H1 (cell line): ENCODE measurements around the gene CAMK2B.

Source experiments
- MAFK ChIP-seq: IDR thresholded peaks from 2 replicates; pipeline ENCODE4 v1.6.1; 2012; ENCODE audit warnings: low read depth, mild to moderate bottlenecking, improper control_type of control experiment, low read length
- POU5F1 ChIP-seq: IDR thresholded peaks from 2 replicates; pipeline ENCODE4 v1.6.1; 2011; ENCODE audit warnings: low read depth, mild to moderate bottlenecking, low read length, moderate library complexity
- YY1 ChIP-seq: IDR thresholded peaks from 2 replicates; pipeline ENCODE4 v1.6.1; 2011; ENCODE audit warnings: low read depth, mild to moderate bottlenecking, low read length
- TF ChIP-seq, protein P1 (sequence below), 3 experiments: IDR thresholded peaks; 1 replicate in 2 of 3; 2 replicates in 1 of 3; pipeline versions ENCODE4 v1.5.1 to v1.6.1; 2011; ENCODE audit warnings: low read length in 3 of 3, mild to moderate bottlenecking in 3 of 3, inconsistent platforms in 2 of 3, low read depth in 1 of 3, moderate library complexity in 1 of 3; ENCODE audit not compliant: insufficient read depth in 1 of 3; ENCODE audit errors: control extremely low read depth in 1 of 3

DNA sequence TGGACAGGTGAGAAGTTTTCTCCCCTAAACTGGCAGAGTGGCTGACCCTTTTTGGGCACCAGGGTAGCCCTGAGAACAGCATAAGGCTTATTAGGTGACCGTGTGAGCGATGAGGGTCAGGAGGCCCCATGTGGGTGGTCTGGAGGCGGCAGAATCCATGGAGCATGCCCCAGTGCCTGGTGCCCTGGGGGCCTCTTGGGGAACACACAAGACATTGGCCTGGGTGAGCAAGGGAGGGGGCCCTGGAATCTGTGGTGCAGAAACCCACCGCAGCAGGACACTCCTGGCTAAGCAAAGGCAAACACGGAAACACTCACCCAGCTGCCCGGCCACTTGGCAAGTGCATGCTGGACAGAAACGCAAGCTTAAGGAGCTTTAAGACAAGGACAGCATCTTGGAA is 95.1 kb downstream of the CAMK2B start:
- TF ChIP-seq, protein P1, sequence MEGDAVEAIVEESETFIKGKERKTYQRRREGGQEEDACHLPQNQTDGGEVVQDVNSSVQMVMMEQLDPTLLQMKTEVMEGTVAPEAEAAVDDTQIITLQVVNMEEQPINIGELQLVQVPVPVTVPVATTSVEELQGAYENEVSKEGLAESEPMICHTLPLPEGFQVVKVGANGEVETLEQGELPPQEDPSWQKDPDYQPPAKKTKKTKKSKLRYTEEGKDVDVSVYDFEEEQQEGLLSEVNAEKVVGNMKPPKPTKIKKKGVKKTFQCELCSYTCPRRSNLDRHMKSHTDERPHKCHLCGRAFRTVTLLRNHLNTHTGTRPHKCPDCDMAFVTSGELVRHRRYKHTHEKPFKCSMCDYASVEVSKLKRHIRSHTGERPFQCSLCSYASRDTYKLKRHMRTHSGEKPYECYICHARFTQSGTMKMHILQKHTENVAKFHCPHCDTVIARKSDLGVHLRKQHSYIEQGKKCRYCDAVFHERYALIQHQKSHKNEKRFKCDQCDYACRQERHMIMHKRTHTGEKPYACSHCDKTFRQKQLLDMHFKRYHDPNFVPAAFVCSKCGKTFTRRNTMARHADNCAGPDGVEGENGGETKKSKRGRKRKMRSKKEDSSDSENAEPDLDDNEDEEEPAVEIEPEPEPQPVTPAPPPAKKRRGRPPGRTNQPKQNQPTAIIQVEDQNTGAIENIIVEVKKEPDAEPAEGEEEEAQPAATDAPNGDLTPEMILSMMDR (IDR thresholded peaks at IDR 0.05; ENCODE audit: control extremely low read depth in 1 of 3, insufficient read depth in 1 of 3, low read depth in 1 of 3, low read length in 3 of 3) = no peak
- TF ChIP-seq YY1 (no peak), POU5F1 (no peak), MAFK (no peak)
